Smooth muscle cell (in vitro differentiated cells): Measurements from ENCODE around the gene PRDM16. TPM values are rescaled to one million over a fixed set of nuclear protein-coding genes. Genes with fewer than 3 reads are reported as not detected.

Experiments used
- DNase-seq: peaks from one replicate; lab custom pipeline; 2025; ENCODE audit not compliant: unreplicated experiment; lab: John Stamatoyannopoulos, UW
- H2AFZ ChIP-seq: fragments of 200-600 bp; sonication (generic); 2 replicates; pipeline ENCODE4 v1.6.0; 2016; ENCODE audit warnings: antibody characterized with exemption, low read depth, mild to moderate bottlenecking
- H3F3A ChIP-seq: fragments of 200-600 bp; sonication (generic); 2 replicates; pipeline ENCODE4 v1.6.0; 2017; ENCODE audit warnings: antibody characterized with exemption, low read depth
- H3K27ac ChIP-seq: fragments of 200-600 bp; sonication (generic); 2 replicates; pipeline ENCODE4 v1.5.1; 2016; ENCODE audit warnings: low read depth, mild to moderate bottlenecking
- H3K27me3 ChIP-seq: fragments of 200-600 bp; sonication (generic); 2 replicates; pipeline ENCODE4 v1.6.1; 2016; ENCODE audit warnings: low read depth, mild to moderate bottlenecking
- H3K36me3 ChIP-seq: fragments of 200-600 bp; sonication (generic); 2 replicates; pipeline ENCODE4 v1.5.1; 2016; ENCODE audit warnings: low read depth
- H3K4me1 ChIP-seq: fragments of 200-600 bp; sonication (generic); 2 replicates; pipeline ENCODE4 v1.5.1; 2016; ENCODE audit warnings: low read depth
- H3K4me2 ChIP-seq: fragments of 200-600 bp; sonication (generic); 2 replicates; pipeline ENCODE4 v1.6.0; 2016; ENCODE audit warnings: mild to moderate bottlenecking
- H3K4me3 ChIP-seq: fragments of 200-600 bp; sonication (generic); 2 replicates; pipeline ENCODE4 v1.5.1; 2016; ENCODE audit warnings: mild to moderate bottlenecking
- H3K79me2 ChIP-seq: fragments of 200-600 bp; sonication (generic); 2 replicates; pipeline ENCODE4 v1.6.0; 2016; ENCODE audit warnings: low read depth, mild to moderate bottlenecking
- H3K9ac ChIP-seq: fragments of 200-600 bp; sonication (generic); 2 replicates; pipeline ENCODE4 v1.6.0; 2016; ENCODE audit warnings: low read depth
- H3K9me3 ChIP-seq: fragments of 200-600 bp; sonication (generic); replicated peaks from 2 replicates; pipeline ENCODE4 v1.5.1; 2016; ENCODE audit warnings: low read depth
- H4K20me1 ChIP-seq: fragments of 200-600 bp; sonication (generic); 2 replicates; pipeline ENCODE4 v1.6.0; 2016; ENCODE audit warnings: low read depth
- WGBS: methylation state at CpG from one replicate; pipeline ENCODE4 v1.1.7; 2016; ENCODE audit warnings: low lambda C conversion rate; 5-methylcytosine and 5-hydroxymethylcytosine counted together
- polyA plus RNA-seq: library from polyadenylated mRNA; unstranded; fragments of >200 nt; fragmentation: Nextera tagmentation; extraction: Ambion mirVana; gene quantifications from 2 replicates; pipeline ENCODE4 v1.2.1, GENCODE V29; 2016
- total RNA-seq: library from RNA; depleted of rRNA; stranded (reverse); fragments of >200 nt; gene quantifications from 2 replicates; pipeline ENCODE4 v1.2.3, GENCODE V29; 2014
- TF ChIP-seq, protein P1 (sequence below): fragments of 200-600 bp; sonication (generic); IDR thresholded peaks from 2 replicates; pipeline ENCODE4 v1.5.1; 2017; ENCODE audit warnings: borderline replicate concordance, mild to moderate bottlenecking, antibody characterized with exemption; ENCODE audit not compliant: insufficient read depth, poor library complexity, severe bottlenecking

PRDM16 gene
- total and polyA plus RNA-seq, 2 experiments from 2014 or later: 0.72 to 1.3 TPM

GRCh38 chr1:3074297-3074741 is 5.3 kb downstream of the PRDM16 start:
- H3K36me3 ChIP-seq: no peaks in the 10 kb centered on the region
- H3K4me2 ChIP-seq: no peak overlapping the region
- WGBS: 76% methylated on average over 13 of the region's 13 CpGs
- no peak overlapping the region for H2AFZ ChIP-seq
- peaks cover 24% of the 10 kb centered on the region for H3K4me1 ChIP-seq
- H3F3A ChIP-seq: no peaks in the 10 kb centered on the region
- H3K9me3 ChIP-seq: no peaks in the 10 kb centered on the region
- no peaks in the 10 kb centered on the region for H3K79me2 ChIP-seq
- H4K20me1 ChIP-seq: peaks cover 9% of the 10 kb centered on the region
- no peak overlapping the region for H3K9ac ChIP-seq
- no peak overlapping the region for H3K27ac ChIP-seq
- peaks cover 61% of the 10 kb centered on the region for H3K27me3 ChIP-seq
- no peak for DNase-seq
- TF ChIP-seq, protein P1, sequence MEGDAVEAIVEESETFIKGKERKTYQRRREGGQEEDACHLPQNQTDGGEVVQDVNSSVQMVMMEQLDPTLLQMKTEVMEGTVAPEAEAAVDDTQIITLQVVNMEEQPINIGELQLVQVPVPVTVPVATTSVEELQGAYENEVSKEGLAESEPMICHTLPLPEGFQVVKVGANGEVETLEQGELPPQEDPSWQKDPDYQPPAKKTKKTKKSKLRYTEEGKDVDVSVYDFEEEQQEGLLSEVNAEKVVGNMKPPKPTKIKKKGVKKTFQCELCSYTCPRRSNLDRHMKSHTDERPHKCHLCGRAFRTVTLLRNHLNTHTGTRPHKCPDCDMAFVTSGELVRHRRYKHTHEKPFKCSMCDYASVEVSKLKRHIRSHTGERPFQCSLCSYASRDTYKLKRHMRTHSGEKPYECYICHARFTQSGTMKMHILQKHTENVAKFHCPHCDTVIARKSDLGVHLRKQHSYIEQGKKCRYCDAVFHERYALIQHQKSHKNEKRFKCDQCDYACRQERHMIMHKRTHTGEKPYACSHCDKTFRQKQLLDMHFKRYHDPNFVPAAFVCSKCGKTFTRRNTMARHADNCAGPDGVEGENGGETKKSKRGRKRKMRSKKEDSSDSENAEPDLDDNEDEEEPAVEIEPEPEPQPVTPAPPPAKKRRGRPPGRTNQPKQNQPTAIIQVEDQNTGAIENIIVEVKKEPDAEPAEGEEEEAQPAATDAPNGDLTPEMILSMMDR: no peak
- H3K4me3 ChIP-seq: no peak overlapping the region

DNA sequence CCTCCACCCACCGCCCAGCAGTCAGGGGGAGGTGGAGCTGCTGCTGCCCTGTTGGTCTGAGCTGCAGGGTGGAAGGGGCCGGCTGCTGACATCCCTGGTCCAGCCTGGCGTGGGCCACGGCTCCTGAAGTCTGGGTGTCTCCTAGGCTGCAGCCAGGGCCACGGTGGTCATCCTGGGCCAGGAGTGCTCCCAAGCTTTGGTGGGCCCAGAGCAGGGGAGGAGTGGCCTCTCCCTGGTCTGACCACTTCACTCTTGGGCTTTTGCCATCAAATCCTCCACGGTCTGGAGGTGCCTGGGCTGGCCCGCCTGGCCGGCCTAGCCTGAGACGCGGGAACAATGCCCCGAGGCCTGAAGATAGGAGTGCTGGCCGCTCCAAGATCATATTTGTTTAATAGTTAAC is 5.8 kb downstream of the PRDM16 start:
- TF ChIP-seq, protein P1: no peak
- Histone ChIP-seq H3K9me3 (no peaks in the 10 kb centered on the region), H3K4me3 (no peak overlapping the region), H3F3A (no peaks in the 10 kb centered on the region), H3K4me2 (no peak overlapping the region), H3K4me1 (peaks cover 24% of the 10 kb centered on the region), H3K9ac (no peak overlapping the region), H4K20me1 (peaks cover 9% of the 10 kb centered on the region), H3K79me2 (no peaks in the 10 kb centered on the region), H3K27me3 (peaks cover 61% of the 10 kb centered on the region), H3K36me3 (no peaks in the 10 kb centered on the region), H3K27ac (no peak overlapping the region), H2AFZ (no peak overlapping the region)
- 92% methylated on average over 12 of the region's 12 CpGs for WGBS
- DNase-seq: no peak

DNA sequence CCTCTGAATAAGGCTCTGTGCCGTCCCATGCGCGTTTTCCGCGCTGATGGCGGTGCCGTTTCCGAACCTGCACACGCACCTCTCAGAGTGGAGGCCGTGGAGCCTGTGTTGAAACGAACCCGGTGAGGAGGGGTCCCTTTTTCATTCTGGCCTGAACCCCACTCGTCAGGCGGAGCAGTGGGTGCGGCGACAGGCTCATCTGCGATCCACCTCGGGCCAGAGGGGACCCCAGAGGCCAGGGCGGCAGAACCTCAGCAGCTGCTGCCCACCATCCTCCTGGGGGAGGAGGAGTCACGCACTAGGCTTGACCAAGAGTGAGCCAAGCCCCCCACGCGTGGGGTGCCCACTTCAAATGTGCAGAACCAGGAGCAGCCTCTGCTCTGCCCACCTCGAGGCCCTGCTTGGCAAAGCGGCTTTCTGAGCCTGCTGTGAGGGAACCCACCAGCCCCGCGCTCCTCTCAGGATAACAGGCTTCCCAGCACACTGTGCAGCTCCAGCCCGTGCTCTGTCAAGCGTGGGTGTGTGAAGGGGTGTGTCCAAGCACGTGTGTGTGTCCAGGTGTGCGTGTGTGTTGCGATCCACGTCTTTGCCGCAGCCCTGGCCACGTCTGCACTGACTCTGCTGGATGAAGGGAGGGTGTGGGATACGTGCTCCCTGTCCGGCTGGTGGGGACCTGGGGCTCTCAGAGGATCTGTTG is 6.8 kb downstream of the PRDM16 start:
- H3K4me1 ChIP-seq: peaks cover 22% of the 10 kb centered on the region
- TF ChIP-seq, protein P1: no peak
- H3K27ac ChIP-seq: no peak overlapping the region
- no peaks in the 10 kb centered on the region for H3K79me2 ChIP-seq
- H3K9ac ChIP-seq: no peak overlapping the region
- WGBS: 94% methylated on average over 36 of the region's 36 CpGs
- no peaks in the 10 kb centered on the region for H3F3A ChIP-seq
- H3K4me2 ChIP-seq: no peak overlapping the region
- H2AFZ ChIP-seq: no peak overlapping the region
- peaks cover 57% of the 10 kb centered on the region for H3K27me3 ChIP-seq
- DNase-seq: no peak
- peaks cover 9% of the 10 kb centered on the region for H4K20me1 ChIP-seq
- H3K36me3 ChIP-seq: no peaks in the 10 kb centered on the region
- no peaks in the 10 kb centered on the region for H3K9me3 ChIP-seq
- no peak overlapping the region for H3K4me3 ChIP-seq

GRCh38 chr1:3076363-3076740 is 7.3 kb downstream of the PRDM16 start:
- peaks cover 51% of the 10 kb centered on the region for H3K27me3 ChIP-seq
- H3K9me3 ChIP-seq: no peaks in the 10 kb centered on the region
- peaks cover 6% of the 10 kb centered on the region for H4K20me1 ChIP-seq
- H3K4me3 ChIP-seq: no peak overlapping the region
- DNase-seq: no peak
- no peak overlapping the region for H2AFZ ChIP-seq
- H3K4me1 ChIP-seq: peaks cover 17% of the 10 kb centered on the region
- no peaks in the 10 kb centered on the region for H3F3A ChIP-seq
- H3K4me2 ChIP-seq: no peak overlapping the region
- no peaks in the 10 kb centered on the region for H3K79me2 ChIP-seq
- no peak overlapping the region for H3K27ac ChIP-seq
- 89% methylated on average over 11 of the region's 11 CpGs for WGBS
- TF ChIP-seq, protein P1: no peak
- no peak overlapping the region for H3K9ac ChIP-seq
- H3K36me3 ChIP-seq: no peaks in the 10 kb centered on the region
